Skin epidermis (tissue), 12 donors: ENCODE measurements around the gene MRPL23.

ENCODE experiments used
- H3K27ac ChIP-seq, 21 experiments: fragments of 200-600 bp; sonication (generic) in 11 of 21; one replicate each; pipeline ENCODE4 v1.5.0; 2020; ENCODE audit warnings: mild to moderate bottlenecking in 3 of 21, inconsistent platforms in 2 of 21, moderate library complexity in 2 of 21
- H3K4me3 ChIP-seq, 7 experiments: fragments of 200-600 bp; sonication (generic) in 2 of 7; one replicate each; pipeline ENCODE4 v1.5.0; 2020; ENCODE audit warnings: inconsistent platforms in 2 of 7, mild to moderate bottlenecking in 2 of 7, moderate library complexity in 1 of 7

The MRPL23 gene

GRCh38 chr11:1982873-1983600, 35.9 kb downstream of the MRPL23 start:
- H3K27ac ChIP-seq = no peak overlapping the region
- H3K4me3 ChIP-seq = no peak overlapping the region

- no peak overlapping the region for H3K4me3 ChIP-seq
- H3K27ac ChIP-seq = no peak overlapping the region
Measured at GRCh38 chr11:1983601-1983961, 36.4 kb downstream of the MRPL23 start.

- no peak overlapping the region for H3K27ac ChIP-seq
- H3K4me3 ChIP-seq = no peak overlapping the region
Measured at GRCh38 chr11:1987024-1987423, 39.9 kb downstream of the MRPL23 start.

GRCh38 chr11:1988174-1988573, 41.0 kb downstream of the MRPL23 start:
- H3K4me3 ChIP-seq = no peak overlapping the region
- no peak overlapping the region for H3K27ac ChIP-seq

- Histone ChIP-seq H3K4me3 (no peak overlapping the region), H3K27ac (no peak overlapping the region)
Measured at GRCh38 chr11:1988667-1989317, 41.7 kb downstream of the MRPL23 start.

- H3K4me3 ChIP-seq = no peak overlapping the region
- H3K27ac ChIP-seq = no peak overlapping the region
Measured at GRCh38 chr11:1989953-1990352, 42.8 kb downstream of the MRPL23 start.

GRCh38 chr11:1990872-1991578, 43.9 kb downstream of the MRPL23 start:
- Histone ChIP-seq H3K4me3 (no peak overlapping the region), H3K27ac (no peak overlapping the region)

GRCh38 chr11:1992111-1992510, 45.0 kb downstream of the MRPL23 start:
- Histone ChIP-seq H3K4me3 (no peak overlapping the region), H3K27ac (no peak overlapping the region)

- H3K27ac ChIP-seq = no peak overlapping the region
- no peak overlapping the region for H3K4me3 ChIP-seq
Measured at GRCh38 chr11:1994121-1994520, 47.0 kb downstream of the MRPL23 start.

- H3K27ac ChIP-seq = no peak within 1 kb of the TSS
- H3K4me3 ChIP-seq = no peak within 1 kb of the TSS
Measured at GRCh38 chr11:1997755-1998154, 50.6 kb downstream of the MRPL23 start, which contains the start of gene H19. Gene H19, minus strand, starts transcription at chr11:1997842.

GRCh38 chr11:1998290-1998689, 51.2 kb downstream of the MRPL23 start:
- Histone ChIP-seq H3K4me3 (no peak overlapping the region), H3K27ac (no peak overlapping the region)

- Histone ChIP-seq H3K27ac (no peak overlapping the region), H3K4me3 (no peak overlapping the region)
Measured at GRCh38 chr11:1998861-1999260, 51.7 kb downstream of the MRPL23 start.

GRCh38 chr11:2002042-2002776, 55.1 kb downstream of the MRPL23 start:
- Histone ChIP-seq H3K27ac (no peak overlapping the region), H3K4me3 (no peak overlapping the region)

- Histone ChIP-seq H3K4me3 (no peak overlapping the region), H3K27ac (no peak overlapping the region)
Measured at GRCh38 chr11:2002807-2003206, 55.7 kb downstream of the MRPL23 start.

GRCh38 chr11:2004466-2004865, 57.3 kb downstream of the MRPL23 start:
- no peak overlapping the region for H3K4me3 ChIP-seq

More at GRCh38 chr11:2004466-2004865, 57.3 kb downstream of the MRPL23 start:
- no peak overlapping the region for H3K27ac ChIP-seq
